Left lung (tissue), 10 donors: Measurements from ENCODE around the gene TMEM243. TPM values are rescaled to one million over a fixed set of nuclear protein-coding genes. Genes with fewer than 3 reads are reported as not detected.

Experiments used
- ATAC-seq: fragments of 200-7000 bp; cut with Tn5 transposase; one replicate; pipeline ENCODE4 v1.9.1; 2020; ENCODE audit warnings: moderate library complexity
- DNase-seq, 4 donors: peaks; one replicate each; pipeline ENCODE4 v3.0.0-alpha.2; 2013 to 2020
- H3K27ac ChIP-seq, 2 donors: fragments of 200-600 bp; sonication (generic) in 1 of 2; one replicate each; pipeline versions ENCODE4 v1.5.0 to v1.8.0; 2020 to 2021
- H3K27me3 ChIP-seq, 2 donors: fragments of 200-600 bp; sonication (generic) in 1 of 2; one replicate each; pipeline versions ENCODE4 v1.5.0 to v1.8.0; 2020 to 2021
- H3K36me3 ChIP-seq, 2 donors: fragments of 200-600 bp; sonication (generic) in 1 of 2; one replicate each; pipeline versions ENCODE4 v1.5.0 to v1.8.0; 2020 to 2021
- H3K4me1 ChIP-seq, 2 donors: fragments of 200-600 bp; one replicate each; pipeline ENCODE4 v1.8.0; 2021
- H3K4me3 ChIP-seq, 2 donors: fragments of 200-600 bp; sonication (generic) in 1 of 2; one replicate each; pipeline versions ENCODE4 v1.5.0 to v1.8.0; 2020 to 2021; ENCODE audit warnings: mild to moderate bottlenecking in 1 of 2
- H3K9me3 ChIP-seq, 2 donors: fragments of 200-600 bp; sonication (generic) in 1 of 2; one replicate each; pipeline versions ENCODE4 v1.5.0 to v1.8.0; 2020 to 2021
- intact Hi-C, 2 donors: fragments of 100-400 bp; cut with DNase I; formaldehyde crosslinking; loops; one replicate each; pipeline versions ENCODE4 v1.11.2 to v1.14.2; 2022
- polyA plus RNA-seq, 6 donors: library from polyadenylated mRNA; unstranded; fragments of 120-200 nt; gene quantifications; one replicate each; pipeline ENCODE4 v1.2.1, GENCODE V29; 2013; ENCODE audit not compliant: insufficient read length in 6 of 6
- total RNA-seq, 2 donors: library from RNA; stranded (reverse); fragmentation: NEBNext Ultra II Directional; extraction: Animal tissue kit (Norgen Biotek cat#: 25700); gene quantifications; one replicate each; pipeline ENCODE4 v1.2.1, GENCODE V29; 2021
- TF ChIP-seq, protein P1 (sequence below), 2 donors: fragments of 200-600 bp; sonication (generic) in 1 of 2; IDR thresholded peaks; one replicate each; pipeline versions ENCODE4 v1.5.0 to v1.8.0; 2021; ENCODE audit warnings: antibody characterized with exemption in 2 of 2
- donor health status: DM: no; HTN: yes; CAD: no.
- donor health status: DM: no; HTN: no; CAD: no.

TMEM243 gene
- total and polyA plus RNA-seq, 8 donors, result 46.5 to 99.1 (median 76.1) TPM

DNA sequence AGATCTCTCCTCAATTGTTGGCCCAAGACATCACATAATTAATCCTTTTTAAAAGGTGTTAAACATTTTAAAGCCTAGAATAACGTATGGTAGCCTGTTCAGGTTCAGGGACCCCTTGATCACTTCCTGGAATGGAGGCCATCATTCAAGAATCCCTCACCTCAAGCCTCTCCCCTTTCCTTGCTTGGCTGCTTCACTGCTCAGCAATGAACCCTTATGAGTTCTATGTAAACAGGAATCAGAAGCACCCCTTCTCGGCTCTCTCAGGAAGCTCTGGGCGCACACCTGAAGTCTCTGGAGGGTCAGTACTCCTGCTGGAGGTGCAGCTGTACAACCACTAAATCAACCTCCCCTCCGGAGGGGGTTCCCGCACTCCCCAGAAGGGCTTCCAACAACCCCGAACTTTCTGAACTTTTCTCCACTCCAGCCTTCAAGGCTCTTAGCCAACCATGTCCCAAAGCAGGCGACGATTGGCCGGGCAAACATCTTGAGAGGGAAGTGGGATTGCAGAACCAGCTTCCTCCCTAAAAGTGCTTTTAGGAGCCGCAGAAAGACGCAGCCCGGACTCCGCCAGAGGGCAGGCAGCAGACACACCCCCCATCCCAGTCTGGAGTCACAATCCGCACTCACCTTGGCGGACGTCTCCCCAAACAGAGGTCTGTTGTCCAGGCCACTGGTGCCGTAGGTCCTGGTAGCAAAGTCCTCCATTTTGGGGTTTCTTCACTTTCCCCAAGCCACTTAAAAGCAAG lies 562 bp downstream of the TMEM243 start:
- Histone ChIP-seq H3K4me1 (peaks cover 34 to 45% of the 10 kb centered on the region in 2 donors), H3K36me3 (no peaks in the 10 kb centered on the region), H3K27ac (peak overlapping the region; percentile 92 to 94), H3K9me3 (no peaks in the 10 kb centered on the region), H3K4me3 (peak overlapping the region; percentile 87 to 94), H3K27me3 (peaks cover 0 to 29% of the 10 kb centered on the region in 2 donors)
- intact Hi-C loops, result no loop called here
- DNase-seq (peak; percentile 65 to 92 (median 86)), ATAC-seq (peak; percentile 66)
- TF ChIP-seq, protein P1, sequence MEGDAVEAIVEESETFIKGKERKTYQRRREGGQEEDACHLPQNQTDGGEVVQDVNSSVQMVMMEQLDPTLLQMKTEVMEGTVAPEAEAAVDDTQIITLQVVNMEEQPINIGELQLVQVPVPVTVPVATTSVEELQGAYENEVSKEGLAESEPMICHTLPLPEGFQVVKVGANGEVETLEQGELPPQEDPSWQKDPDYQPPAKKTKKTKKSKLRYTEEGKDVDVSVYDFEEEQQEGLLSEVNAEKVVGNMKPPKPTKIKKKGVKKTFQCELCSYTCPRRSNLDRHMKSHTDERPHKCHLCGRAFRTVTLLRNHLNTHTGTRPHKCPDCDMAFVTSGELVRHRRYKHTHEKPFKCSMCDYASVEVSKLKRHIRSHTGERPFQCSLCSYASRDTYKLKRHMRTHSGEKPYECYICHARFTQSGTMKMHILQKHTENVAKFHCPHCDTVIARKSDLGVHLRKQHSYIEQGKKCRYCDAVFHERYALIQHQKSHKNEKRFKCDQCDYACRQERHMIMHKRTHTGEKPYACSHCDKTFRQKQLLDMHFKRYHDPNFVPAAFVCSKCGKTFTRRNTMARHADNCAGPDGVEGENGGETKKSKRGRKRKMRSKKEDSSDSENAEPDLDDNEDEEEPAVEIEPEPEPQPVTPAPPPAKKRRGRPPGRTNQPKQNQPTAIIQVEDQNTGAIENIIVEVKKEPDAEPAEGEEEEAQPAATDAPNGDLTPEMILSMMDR (IDR thresholded peaks at IDR 0.05), result no peak

DNA sequence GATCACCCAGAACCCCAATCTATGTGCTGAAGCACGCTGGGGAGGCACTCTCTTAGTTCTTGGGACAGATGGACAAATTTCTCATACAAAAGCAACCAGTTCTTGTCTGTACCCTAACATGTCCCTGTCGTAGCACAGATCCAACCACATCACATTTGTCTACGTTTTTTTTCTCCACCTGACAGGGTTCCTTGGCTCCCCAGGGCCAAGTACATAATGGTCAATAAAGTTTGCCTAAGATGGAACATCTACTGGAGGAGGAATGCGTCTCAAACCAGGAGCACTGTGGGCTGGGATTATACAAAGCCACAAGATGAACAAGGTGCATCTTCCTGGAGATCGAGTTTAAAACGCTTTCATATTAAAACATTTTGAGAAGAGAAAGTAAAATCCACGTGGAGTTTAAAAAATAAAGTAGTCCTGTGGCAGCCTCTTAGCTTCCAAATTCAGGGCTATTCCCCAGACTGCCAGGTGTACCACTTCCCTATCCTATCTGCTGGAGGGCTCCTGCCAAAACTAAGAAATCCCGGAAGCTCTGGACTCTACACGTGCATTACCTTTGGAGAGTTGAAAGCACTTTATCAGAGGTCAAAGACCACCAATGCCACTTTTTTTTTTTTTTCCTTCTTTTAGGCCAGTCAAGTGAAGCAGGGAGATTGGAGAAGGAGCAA lies 1.4 kb downstream of the TMEM243 start:
- Histone ChIP-seq H3K4me3 (peak overlapping the region; percentile 87 to 94), H3K36me3 (no peaks in the 10 kb centered on the region), H3K27ac (peak overlapping the region; percentile 92 to 94), H3K27me3 (peaks cover 0 to 29% of the 10 kb centered on the region in 2 donors), H3K9me3 (no peaks in the 10 kb centered on the region), H3K4me1 (peaks cover 42 to 48% of the 10 kb centered on the region in 2 donors)
- DNase-seq, result no peak
- TF ChIP-seq, protein P1 (IDR thresholded peaks at IDR 0.05), result no peak
- no peak for ATAC-seq
- intact Hi-C loops, result no loop called here

GRCh38 chr7:87216701-87217508 lies 2.6 kb downstream of the TMEM243 start:
- peak overlapping the region; percentile 92 to 94 for H3K27ac ChIP-seq
- H3K9me3 ChIP-seq, result no peaks in the 10 kb centered on the region
- peak overlapping the region; percentile 87 to 94 for H3K4me3 ChIP-seq
- ATAC-seq (no peak), DNase-seq (peak in 1 of 4 donors; percentile 15)
- intact Hi-C loops, result no loop called here
- peaks cover 51 to 61% of the 10 kb centered on the region in 2 donors for H3K4me1 ChIP-seq
- no peaks in the 10 kb centered on the region for H3K36me3 ChIP-seq
- H3K27me3 ChIP-seq, result peaks cover 0 to 21% of the 10 kb centered on the region in 2 donors
- TF ChIP-seq, protein P1 (IDR thresholded peaks at IDR 0.05), result no peak

DNA sequence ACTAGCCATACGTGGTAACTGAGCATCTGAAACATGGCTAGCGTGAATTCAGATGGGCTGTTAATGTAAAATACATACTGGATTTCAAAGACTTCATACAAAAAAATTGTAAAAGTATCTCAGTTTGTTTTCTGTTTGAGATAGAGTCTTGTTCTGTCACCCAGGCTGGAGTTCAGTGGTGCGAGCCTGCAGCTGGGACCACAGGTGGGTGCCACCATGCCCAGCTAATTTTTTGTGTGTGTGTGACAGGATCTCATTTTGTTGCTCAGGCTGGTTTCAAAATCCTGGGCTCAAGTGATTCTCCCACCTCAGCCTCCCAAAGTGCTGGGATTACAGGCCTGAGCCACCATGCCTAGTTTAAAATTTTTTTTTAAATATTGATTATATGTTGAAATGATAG lies 4.5 kb downstream of the TMEM243 start:
- Histone ChIP-seq H3K4me3 (no peak overlapping the region), H3K27me3 (peaks cover 0 to 2% of the 10 kb centered on the region in 2 donors), H3K36me3 (no peaks in the 10 kb centered on the region), H3K9me3 (no peaks in the 10 kb centered on the region), H3K27ac (no peak overlapping the region), H3K4me1 (peaks cover 46 to 70% of the 10 kb centered on the region in 2 donors)
- TF ChIP-seq, protein P1 (IDR thresholded peaks at IDR 0.05), result no peak
- ATAC-seq (no peak), DNase-seq (no peak)
- intact Hi-C loops, result no loop called here
